HG02571 (cell line): ENCODE results near the gene ALDH1A3.

Experiments used
- ATAC-seq: cut with Tn5 transposase; IDR thresholded peaks from one replicate; pipeline ENCODE4 v1.9.1; 2021; ENCODE audit warnings: mild to moderate bottlenecking, moderate library complexity; ENCODE audit not compliant: unreplicated experiment

ALDH1A3 gene

DNA sequence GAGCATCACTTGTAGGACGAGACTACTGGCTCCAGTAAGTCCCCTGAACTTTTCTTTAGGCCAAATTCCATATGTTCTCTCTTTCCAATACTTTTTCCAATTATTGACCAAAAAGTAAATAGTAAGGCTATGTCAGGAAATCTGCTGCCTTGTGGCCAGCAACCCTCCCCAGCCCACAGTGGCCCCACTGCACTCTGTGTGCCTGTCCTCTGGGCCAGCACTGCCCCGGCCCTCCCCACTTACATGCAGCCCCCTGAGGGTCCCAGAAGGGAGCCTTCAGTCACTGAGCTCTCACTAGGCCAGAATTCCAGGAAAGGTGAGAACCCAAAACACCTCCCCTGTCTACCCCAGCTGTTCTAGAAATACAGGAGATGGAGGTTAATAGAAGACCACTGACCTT, 21.3 kb upstream of the ALDH1A3 start:
- no peak for ATAC-seq

DNA sequence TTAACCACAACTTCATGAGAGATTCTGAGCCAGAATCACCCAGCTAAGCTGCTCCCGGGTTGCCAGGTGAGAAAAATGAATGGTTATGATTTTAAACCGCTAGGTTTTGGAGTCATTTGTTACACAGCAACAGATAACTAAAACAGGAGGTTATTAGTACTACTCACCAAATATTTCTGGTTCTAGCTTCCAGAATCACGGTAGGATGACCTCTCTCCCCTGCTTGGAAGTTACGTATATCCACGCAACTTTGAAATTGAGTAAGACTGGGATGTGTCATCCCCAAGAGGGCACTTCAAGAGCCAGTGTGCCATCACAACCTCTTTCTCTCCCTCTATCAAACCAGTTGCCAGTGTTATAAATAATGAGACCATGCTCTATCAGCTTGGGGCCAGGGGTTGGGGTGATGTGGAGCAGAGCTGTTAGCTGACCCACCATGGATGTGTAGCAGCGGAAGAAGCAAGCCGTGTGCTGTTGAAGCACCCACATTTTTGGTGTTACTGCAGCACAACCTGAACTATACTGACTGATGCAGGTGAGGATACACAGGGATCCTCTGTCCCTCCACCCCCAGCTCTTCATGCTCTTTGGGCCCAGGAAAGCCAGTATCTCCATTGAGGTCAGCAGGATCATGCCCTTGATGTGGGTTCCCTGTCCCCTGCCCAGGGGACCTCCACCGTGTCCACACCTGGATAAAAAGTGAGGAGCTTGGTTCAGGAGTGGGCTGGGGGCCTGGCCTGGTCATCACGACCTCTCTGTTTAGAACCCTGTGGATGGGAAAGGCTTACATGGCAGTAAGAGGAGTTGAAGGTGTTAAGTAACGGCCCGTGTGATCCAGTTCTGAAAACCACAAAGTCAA, 19.4 kb upstream of the ALDH1A3 start:
- ATAC-seq, result no peak

- ATAC-seq, result no peak
Measured at GRCh38 chr15:100860829-100861510, 18.7 kb upstream of the ALDH1A3 start.

GRCh38 chr15:100861511-100861991, 18.1 kb upstream of the ALDH1A3 start:
- ATAC-seq, result no peak

- ATAC-seq, result no peak
Measured at GRCh38 chr15:100862162-100862561, 17.5 kb upstream of the ALDH1A3 start.

DNA sequence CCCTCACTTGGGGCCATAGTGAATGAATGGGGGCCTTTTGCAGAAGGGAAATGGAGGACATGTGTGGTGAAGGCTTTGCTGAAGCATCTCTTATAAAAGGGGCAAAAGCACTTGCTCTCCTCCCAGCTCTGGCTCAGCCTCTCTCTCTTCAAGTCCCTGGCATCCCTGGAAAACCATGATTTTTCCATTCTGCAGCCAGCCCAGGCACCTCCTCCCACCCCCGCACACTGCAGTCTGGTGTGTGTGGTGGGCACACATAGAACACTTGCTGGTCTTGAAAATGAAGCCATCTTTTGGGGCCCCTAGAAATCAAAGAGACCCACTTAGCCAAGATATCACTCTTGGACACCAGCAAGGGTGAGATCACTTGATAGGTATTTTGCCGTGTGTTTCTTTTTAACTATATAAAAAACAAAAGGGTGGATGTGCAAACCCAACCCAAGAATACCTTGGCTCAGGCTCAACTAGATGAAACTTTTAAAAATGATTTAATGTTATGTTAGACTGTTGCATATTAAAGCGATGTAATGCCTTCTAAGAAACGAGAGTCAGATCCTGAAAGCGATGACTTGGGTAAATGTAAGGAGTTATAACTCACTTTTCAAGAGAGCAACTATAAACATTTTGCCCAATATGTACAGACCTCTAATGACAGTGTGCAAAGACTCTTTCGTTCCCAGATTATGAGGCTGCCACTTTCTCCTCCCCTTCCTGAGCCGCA, 16.4 kb upstream of the ALDH1A3 start:
- ATAC-seq, result no peak

DNA sequence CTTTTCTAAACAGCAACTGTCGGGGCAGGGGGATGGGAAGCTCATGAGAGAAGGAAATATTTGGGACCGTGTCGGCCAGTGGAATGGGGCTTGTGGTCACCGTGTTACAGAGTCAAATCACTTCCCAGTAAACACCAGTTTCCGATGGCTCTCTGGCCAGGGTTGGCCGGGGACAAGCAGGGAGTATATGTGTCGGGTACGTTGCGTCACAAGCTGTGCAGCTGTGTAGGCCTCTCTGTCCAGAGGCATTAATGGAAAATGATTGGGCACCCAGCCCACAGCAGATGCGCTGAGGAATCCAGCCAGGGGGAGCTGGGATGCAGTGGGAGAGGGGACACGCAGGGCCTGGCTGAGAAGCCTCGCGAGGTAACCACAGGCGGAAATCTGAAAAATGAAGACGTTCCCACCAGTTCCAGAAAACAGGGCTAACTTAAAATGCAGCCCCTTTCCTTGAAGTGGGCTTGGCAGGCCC, 15.8 kb upstream of the ALDH1A3 start:
- ATAC-seq, result no peak

- no peak for ATAC-seq
Measured at GRCh38 chr15:100866386-100867330, 13.0 kb upstream of the ALDH1A3 start.

DNA sequence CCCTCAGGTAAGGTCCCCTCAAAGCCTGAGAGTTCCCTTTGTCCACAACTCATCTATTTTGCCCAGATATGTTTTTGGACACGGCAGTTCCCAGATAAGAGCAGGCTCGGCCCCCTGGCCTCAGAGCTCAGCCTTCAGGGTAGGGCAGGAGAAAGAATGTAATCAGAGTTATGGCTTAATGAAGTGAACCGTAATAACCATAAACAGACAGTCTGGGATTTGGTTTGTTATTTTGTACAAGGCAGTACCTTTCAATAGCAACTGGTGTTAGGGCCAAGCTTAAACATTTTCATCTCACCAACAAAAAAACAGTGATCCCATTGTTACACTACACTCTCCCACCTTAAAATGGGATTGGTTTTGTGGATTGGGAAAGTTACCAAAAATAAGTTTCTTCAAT, 12.2 kb upstream of the ALDH1A3 start:
- no peak for ATAC-seq

- no peak for ATAC-seq
Measured at GRCh38 chr15:100869151-100869999, 10.3 kb upstream of the ALDH1A3 start.

DNA sequence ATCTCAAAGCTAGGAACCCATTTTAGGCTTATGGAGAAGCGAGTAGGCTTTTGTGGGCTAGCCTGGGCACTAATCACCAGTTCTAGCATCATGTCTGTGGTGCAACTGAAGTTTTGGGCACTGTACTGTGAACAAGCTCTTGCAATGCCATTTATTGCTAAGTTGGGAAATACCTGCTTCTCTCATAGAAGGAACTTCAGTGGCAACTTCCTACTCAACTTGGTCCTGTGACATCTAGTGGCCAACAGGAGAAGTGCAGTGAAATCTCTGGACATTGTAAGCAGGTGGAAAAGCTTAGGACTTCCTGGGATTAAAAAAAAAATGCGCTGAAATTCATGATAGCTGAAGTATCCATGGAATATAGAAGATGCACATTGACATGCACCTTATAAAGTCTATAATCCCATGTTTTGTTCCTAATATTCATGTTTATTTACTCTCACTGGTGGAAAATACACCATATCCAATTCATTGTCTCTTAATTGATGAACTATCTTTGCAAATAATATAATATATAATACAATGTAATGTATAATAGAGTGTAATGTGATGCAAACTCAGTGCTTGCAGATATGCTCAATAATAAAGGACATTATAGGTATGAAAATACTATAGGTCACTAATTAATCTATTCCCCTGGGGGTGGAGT, 6.5 kb upstream of the ALDH1A3 start:
- no peak for ATAC-seq

DNA sequence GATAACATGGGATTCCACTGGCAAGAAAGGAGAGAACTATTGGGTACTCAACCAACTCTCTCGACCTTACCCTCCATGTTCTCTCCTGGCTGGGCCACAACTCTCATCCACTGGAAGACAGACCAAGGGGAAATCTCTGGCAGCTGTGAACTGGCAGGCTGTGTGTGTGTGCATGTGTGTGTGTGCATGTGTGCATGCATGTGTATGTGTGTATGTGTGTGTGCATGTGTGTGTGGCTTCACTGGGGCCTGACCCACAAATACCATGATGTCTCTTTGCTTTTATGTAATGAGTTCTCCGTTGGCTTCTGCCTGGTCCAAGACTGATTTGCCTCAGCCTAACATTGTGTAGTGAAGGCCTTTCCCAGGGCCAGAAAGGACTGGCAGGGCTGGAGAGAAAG, 4.1 kb upstream of the ALDH1A3 start:
- no peak for ATAC-seq

DNA sequence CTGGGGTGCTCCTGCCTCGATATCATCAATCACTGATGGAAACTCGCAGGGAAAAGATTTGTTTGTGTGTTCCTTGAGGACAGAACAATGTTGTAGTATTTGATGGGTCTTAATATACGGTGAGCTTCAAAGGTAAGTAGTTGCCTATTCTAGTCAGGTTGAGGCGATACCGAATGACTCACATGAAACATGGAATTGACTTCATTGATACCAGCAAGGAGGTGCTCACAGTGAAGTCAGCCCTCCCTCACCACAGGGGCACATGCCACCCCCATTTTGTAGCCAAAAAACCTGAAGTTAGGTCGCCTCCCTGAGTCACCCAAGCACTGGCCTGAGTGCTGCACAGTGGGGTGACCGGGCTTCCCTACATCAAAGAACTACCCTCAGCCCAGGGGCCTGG, 3.7 kb upstream of the ALDH1A3 start:
- no peak for ATAC-seq

GRCh38 chr15:100877551-100877950, 2.1 kb upstream of the ALDH1A3 start:
- no peak for ATAC-seq

GRCh38 chr15:100878130-100878529, 1.5 kb upstream of the ALDH1A3 start:
- ATAC-seq, result no peak

- no peak for ATAC-seq
Measured at GRCh38 chr15:100878648-100879047, 983 bp upstream of the ALDH1A3 start.

- ATAC-seq, result no peak
Measured at GRCh38 chr15:100879061-100879463, 569 bp upstream of the ALDH1A3 start.

GRCh38 chr15:100880139-100880896, 687 bp downstream of the ALDH1A3 start:
- ATAC-seq, result no peak
